SK-N-SH treated with all-trans-retinoic acid at 6 μM for 48 hours (cell line): ENCODE results near the gene FARSB.

Source experiments
- CSDC2 ChIP-seq: fragments of 250-450 bp; sonication (Bioruptor Pico); IDR thresholded peaks from 2 replicates; pipeline ENCODE4 v1.5.0; 2020; ENCODE audit warnings: mild to moderate bottlenecking, moderate library complexity
- CSRNP3 ChIP-seq: fragments of 250-450 bp; sonication (Bioruptor Pico); IDR thresholded peaks from 2 replicates; pipeline ENCODE4 v1.5.1; 2021; ENCODE audit warnings: mild to moderate bottlenecking, moderate library complexity
- PPARA ChIP-seq: fragments of 250-450 bp; sonication (Bioruptor Pico); IDR thresholded peaks from 2 replicates; pipeline ENCODE4 v1.5.0; 2020; ENCODE audit warnings: mild to moderate bottlenecking, borderline replicate concordance
- TOX ChIP-seq: fragments of 250-450 bp; sonication (Bioruptor Pico); IDR thresholded peaks from 2 replicates; pipeline ENCODE4 v1.8.0; 2021; ENCODE audit warnings: mild to moderate bottlenecking, moderate library complexity, borderline replicate concordance
- ZNF70 ChIP-seq: fragments of 450-650 bp; formaldehyde crosslinking; IDR thresholded peaks from 2 replicates; pipeline ENCODE4 v1.5.0; 2020; ENCODE audit warnings: mild to moderate bottlenecking, moderate library complexity

DNA sequence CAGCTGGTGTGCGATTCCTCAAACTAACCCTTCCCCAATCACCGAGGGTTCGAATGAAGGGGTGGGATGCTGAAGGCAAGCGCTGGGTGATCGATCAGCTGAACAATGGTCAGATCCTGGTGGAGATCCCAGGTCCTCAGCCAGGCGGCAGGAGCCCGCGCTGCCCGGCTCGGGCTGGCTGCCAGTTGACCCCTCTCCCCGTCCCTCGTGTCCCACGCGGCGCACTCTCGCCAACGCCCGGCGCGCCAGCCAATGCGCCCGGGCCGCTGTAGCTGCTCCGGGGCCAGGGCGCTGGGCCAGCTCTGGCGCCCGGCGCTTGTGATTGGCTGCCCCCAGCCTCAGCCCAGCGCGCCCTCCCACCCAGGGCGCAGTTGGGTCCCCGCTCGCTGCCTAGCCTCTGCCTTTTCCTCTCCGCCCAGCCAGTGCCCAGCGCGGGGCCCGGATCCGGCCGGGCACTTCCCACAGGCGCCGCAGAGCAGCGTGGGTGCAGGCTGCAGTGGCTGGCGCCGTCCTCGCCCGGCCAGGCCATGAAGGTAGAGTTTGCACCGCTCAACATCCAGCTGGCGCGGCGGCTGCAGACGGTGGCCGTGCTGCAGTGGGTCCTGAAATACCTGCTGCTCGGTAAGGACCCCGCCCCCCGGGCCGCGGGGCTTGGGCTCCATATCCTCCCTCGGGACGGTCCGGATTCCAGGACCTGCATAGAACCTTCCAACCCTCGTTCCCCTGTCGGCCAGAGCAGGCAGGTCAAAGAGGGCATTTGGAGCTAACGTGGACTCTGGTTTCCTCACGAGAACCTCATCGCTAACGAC is 15.6 kb upstream of the FARSB start, which contains the start of gene MOGAT1:
- TF ChIP-seq CSRNP3 (CRISPR knock-in tag) (no peak), ZNF70 (no peak), TOX (CRISPR knock-in tag) (no peak), PPARA (CRISPR knock-in tag) (no peak), CSDC2 (CRISPR knock-in tag) (no peak)
